HepG2 (cell line): Measurements from ENCODE around the gene CCDC175. TPM values are rescaled to one million over a fixed set of nuclear protein-coding genes. Genes with fewer than 3 reads are reported as not detected.
A peak's percentile ranks its signal among the peaks of the same experiment; 100 is the strongest.

ENCODE experiments used
- ARHGAP35 ChIP-seq: sonication (generic); formaldehyde crosslinking; IDR thresholded peaks from 2 replicates; pipeline ENCODE4 v1.9.0; 2022; ENCODE audit warnings: mild to moderate bottlenecking, inconsistent platforms, moderate library complexity, missing genetic modification reagents, borderline replicate concordance
- ELF1 ChIP-seq: sonication (generic); formaldehyde crosslinking; IDR thresholded peaks from 2 replicates; pipeline ENCODE4 v1.4.0; 2020; ENCODE audit warnings: missing genetic modification reagents
- ERF ChIP-seq: IDR thresholded peaks from 2 replicates; pipeline ENCODE4 v1.6.1; 2018; ENCODE audit warnings: missing biosample characterization, missing genetic modification reagents
- ESRRA ChIP-seq: sonication (generic); formaldehyde crosslinking; IDR thresholded peaks from 2 replicates; pipeline ENCODE4 v1.5.1; 2020; ENCODE audit warnings: mild to moderate bottlenecking, low read depth, missing genetic modification reagents
- FOSL1 ChIP-seq: sonication (generic); formaldehyde crosslinking; IDR thresholded peaks from 2 replicates; pipeline ENCODE4 v1.9.0; 2021; ENCODE audit warnings: missing genetic modification reagents, borderline replicate concordance
- GATAD1 ChIP-seq: IDR thresholded peaks from 2 replicates; pipeline ENCODE4 v1.6.1; 2016; ENCODE audit warnings: missing genetic modification reagents, missing compliant biosample characterization
- HNRNPUL1 ChIP-seq: fragments of 200-400 bp; formaldehyde crosslinking; IDR thresholded peaks from 2 replicates; pipeline ENCODE4 v1.6.1; 2017; ENCODE audit warnings: low read depth, mild to moderate bottlenecking, low read length, moderate library complexity
- ISX ChIP-seq: sonication (generic); formaldehyde crosslinking; conservative IDR thresholded peaks from 2 replicates; pipeline ENCODE4 v1.5.0; 2020; ENCODE audit warnings: missing genetic modification reagents
- KDM5A ChIP-seq: fragments of 200-600 bp; sonication (generic); IDR thresholded peaks from 2 replicates; pipeline ENCODE4 v1.7.0; 2018; ENCODE audit warnings: antibody characterized with exemption, mild to moderate bottlenecking, low read length, borderline replicate concordance
- KLF13 ChIP-seq: sonication (generic); formaldehyde crosslinking; IDR thresholded peaks from 2 replicates; pipeline ENCODE4 v1.4.0; 2020; ENCODE audit warnings: mild to moderate bottlenecking, missing genetic modification reagents
- MLLT10 ChIP-seq: sonication (generic); formaldehyde crosslinking; IDR thresholded peaks from 2 replicates; pipeline ENCODE4 v1.4.0; 2020; ENCODE audit warnings: missing genetic modification reagents
- PRPF4 ChIP-seq: fragments of 200-400 bp; formaldehyde crosslinking; IDR thresholded peaks from 2 replicates; pipeline ENCODE4 v1.6.1; 2016; ENCODE audit warnings: low read length, low read depth; ENCODE audit not compliant: poor library complexity, severe bottlenecking
- SAFB2 ChIP-seq: sonication (generic); formaldehyde crosslinking; IDR thresholded peaks from 2 replicates; pipeline ENCODE4 v1.5.1; 2020; ENCODE audit warnings: missing genetic modification reagents, low read depth, mild to moderate bottlenecking, borderline replicate concordance
- SALL1 ChIP-seq: sonication (generic); formaldehyde crosslinking; IDR thresholded peaks from 2 replicates; pipeline ENCODE4 v1.8.0; 2022; ENCODE audit warnings: mild to moderate bottlenecking, missing genetic modification reagents
- SETDB1 ChIP-seq: sonication (generic); formaldehyde crosslinking; IDR thresholded peaks from 2 replicates; pipeline ENCODE4 v1.5.1; 2020; ENCODE audit warnings: missing genetic modification reagents, mild to moderate bottlenecking, borderline replicate concordance
- WIZ ChIP-seq: sonication (generic); formaldehyde crosslinking; IDR thresholded peaks from 2 replicates; pipeline ENCODE4 v1.5.1; 2020; ENCODE audit warnings: mild to moderate bottlenecking, missing genetic modification reagents
- ZNF329 ChIP-seq: sonication (generic); formaldehyde crosslinking; IDR thresholded peaks from 2 replicates; pipeline ENCODE4 v1.9.0; 2021; ENCODE audit warnings: low read depth, mild to moderate bottlenecking, missing genetic modification reagents
- ZNF331 ChIP-seq: sonication (generic); formaldehyde crosslinking; IDR thresholded peaks from 2 replicates; pipeline ENCODE4 v1.4.0; 2020; ENCODE audit warnings: missing genetic modification reagents
- ZNF737 ChIP-seq: sonication (generic); formaldehyde crosslinking; IDR thresholded peaks from 2 replicates; pipeline ENCODE4 v1.5.0; 2020; ENCODE audit warnings: missing genetic modification reagents, mild to moderate bottlenecking, borderline replicate concordance
- ZNF746 ChIP-seq: sonication (generic); formaldehyde crosslinking; IDR thresholded peaks from 2 replicates; pipeline ENCODE4 v1.8.0; 2022; ENCODE audit warnings: mild to moderate bottlenecking, missing genetic modification reagents
- polyA plus RNA-seq, 8 experiments: library from polyadenylated mRNA; depleted of rRNA in 3 of 8; stranded (reverse) in 7 of 8; unstranded in 1 of 8; fragments of >200 nt; fragmentation: Illumina TruSeq in 4 of 8; extraction: Trizol in 4 of 8; gene quantifications; 2 replicates each; pipeline versions ENCODE4 v1.2.1 to v1.2.3, GENCODE V29; 2011 to 2016; ENCODE audit warnings: low read depth in 4 of 8, missing spikeins in 1 of 8, mixed read lengths in 1 of 8; ENCODE audit not compliant: insufficient read depth in 1 of 8
- total RNA-seq, 5 experiments: library from RNA; depleted of rRNA; stranded (reverse); fragments of >200 nt; fragmentation: Illumina TruSeq; extraction: Trizol; gene quantifications; 2 replicates each; pipeline ENCODE4 v1.2.3, GENCODE V29; 2016; ENCODE audit warnings: low read depth in 1 of 5
- TF ChIP-seq, protein P1 (sequence below): sonication (generic); formaldehyde crosslinking; IDR thresholded peaks from 2 replicates; pipeline ENCODE4 v1.5.0; 2020; ENCODE audit warnings: mild to moderate bottlenecking, missing genetic modification reagents
- TF ChIP-seq, protein P2 (sequence below), 2 experiments: sonication (generic) in 1 of 2; formaldehyde crosslinking in 1 of 2; IDR thresholded peaks; 2 replicates each; pipeline versions ENCODE4 v1.6.1 to v1.9.0; 2014 to 2022; ENCODE audit warnings: antibody characterized with exemption in 1 of 2, borderline replicate concordance in 1 of 2, inconsistent platforms in 1 of 2, low read depth in 1 of 2, missing genetic modification reagents in 1 of 2

CCDC175 gene
- total and polyA plus RNA-seq, 2 of the 13 experiments (the other 11 are each of a cell fraction or from before 2014, with no cell fraction given), result not detected

DNA sequence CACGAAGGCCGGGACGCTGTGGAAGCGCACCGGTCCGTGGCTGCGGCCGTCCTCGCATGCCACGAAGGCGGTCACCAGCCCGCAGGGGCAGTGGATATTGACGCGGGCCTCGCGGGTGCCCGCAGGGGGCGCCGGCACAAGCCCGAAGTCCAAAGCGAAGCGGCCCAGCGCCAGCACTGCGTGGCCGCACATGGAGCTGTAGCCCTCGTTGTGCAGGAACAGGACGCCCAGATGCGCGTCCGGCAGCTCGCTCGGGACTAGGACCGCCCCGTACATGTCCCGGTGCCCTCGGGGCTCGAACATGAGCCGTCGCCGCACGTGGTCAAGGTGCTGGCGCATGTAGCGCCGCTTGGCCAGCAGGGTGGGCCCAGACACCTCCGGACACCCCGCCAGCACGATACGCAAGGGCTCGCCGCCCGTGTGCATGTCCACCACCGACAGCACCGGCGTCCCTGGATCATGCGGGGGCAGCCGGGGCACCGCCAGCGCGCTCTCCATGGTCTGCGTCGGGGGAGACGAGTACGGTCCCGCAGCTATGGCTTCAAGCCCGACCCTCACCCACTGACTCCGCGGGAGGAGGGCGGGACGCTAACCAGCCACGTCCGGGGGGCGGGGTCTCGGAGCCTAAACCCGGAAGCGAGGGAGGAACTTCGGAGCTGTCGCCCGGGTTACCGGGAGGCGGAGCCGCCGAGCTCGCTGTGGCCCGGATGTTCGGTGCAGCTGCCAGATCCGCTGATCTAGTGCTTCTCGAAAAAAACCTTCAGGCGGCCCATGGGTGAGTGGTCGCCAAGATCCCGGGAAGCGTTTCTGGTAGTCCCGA lies 92.6 kb downstream of the CCDC175 start, which contains the start of the genes JKAMP and L3HYPDH (continued):
- TF ChIP-seq, protein P1, sequence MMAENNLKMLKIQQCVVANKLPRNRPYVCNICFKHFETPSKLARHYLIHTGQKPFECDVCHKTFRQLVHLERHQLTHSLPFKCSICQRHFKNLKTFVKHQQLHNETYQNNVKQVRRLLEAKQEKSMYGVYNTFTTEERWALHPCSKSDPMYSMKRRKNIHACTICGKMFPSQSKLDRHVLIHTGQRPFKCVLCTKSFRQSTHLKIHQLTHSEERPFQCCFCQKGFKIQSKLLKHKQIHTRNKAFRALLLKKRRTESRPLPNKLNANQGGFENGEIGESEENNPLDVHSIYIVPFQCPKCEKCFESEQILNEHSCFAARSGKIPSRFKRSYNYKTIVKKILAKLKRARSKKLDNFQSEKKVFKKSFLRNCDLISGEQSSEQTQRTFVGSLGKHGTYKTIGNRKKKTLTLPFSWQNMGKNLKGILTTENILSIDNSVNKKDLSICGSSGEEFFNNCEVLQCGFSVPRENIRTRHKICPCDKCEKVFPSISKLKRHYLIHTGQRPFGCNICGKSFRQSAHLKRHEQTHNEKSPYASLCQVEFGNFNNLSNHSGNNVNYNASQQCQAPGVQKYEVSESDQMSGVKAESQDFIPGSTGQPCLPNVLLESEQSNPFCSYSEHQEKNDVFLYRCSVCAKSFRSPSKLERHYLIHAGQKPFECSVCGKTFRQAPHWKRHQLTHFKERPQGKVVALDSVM, result peak; percentile 56
- TF ChIP-seq SAFB2 (CRISPR knock-in tag) (peak; percentile 57; the same call in 1 of the 2 replicates), MLLT10 (CRISPR knock-in tag) (no peak), ELF1 (CRISPR knock-in tag) (peak; percentile 99), FOSL1 (CRISPR knock-in tag) (peak; percentile 59; the same call in 1 of the 2 replicates), ZNF329 (CRISPR knock-in tag) (peak; percentile 90), SETDB1 (CRISPR knock-in tag) (peak; percentile 85; the same call in 1 of the 2 replicates), KLF13 (CRISPR knock-in tag) (peak; percentile 87; the same call in 1 of the 2 replicates), KDM5A (no peak), ZNF746 (CRISPR knock-in tag) (peak; percentile 75), ZNF737 (CRISPR knock-in tag) (peak; percentile 57; the same call in 1 of the 2 replicates), SALL1 (CRISPR knock-in tag) (peak; percentile 90), ZNF331 (CRISPR knock-in tag) (peak; percentile 29), ISX (CRISPR knock-in tag) (peak; percentile 96), WIZ (CRISPR knock-in tag) (peak; percentile 39; the same call in 1 of the 2 replicates), HNRNPUL1 (no peak), PRPF4 (no peak), ARHGAP35 (CRISPR knock-in tag) (peak; percentile 83; the same call in 1 of the 2 replicates), ERF (CRISPR knock-in tag) (peak; percentile 83), ESRRA (CRISPR knock-in tag) (peak; percentile 54), GATAD1 (CRISPR knock-in tag) (no peak; the same call in 1 of the 2 replicates)
- TF ChIP-seq, protein P2, sequence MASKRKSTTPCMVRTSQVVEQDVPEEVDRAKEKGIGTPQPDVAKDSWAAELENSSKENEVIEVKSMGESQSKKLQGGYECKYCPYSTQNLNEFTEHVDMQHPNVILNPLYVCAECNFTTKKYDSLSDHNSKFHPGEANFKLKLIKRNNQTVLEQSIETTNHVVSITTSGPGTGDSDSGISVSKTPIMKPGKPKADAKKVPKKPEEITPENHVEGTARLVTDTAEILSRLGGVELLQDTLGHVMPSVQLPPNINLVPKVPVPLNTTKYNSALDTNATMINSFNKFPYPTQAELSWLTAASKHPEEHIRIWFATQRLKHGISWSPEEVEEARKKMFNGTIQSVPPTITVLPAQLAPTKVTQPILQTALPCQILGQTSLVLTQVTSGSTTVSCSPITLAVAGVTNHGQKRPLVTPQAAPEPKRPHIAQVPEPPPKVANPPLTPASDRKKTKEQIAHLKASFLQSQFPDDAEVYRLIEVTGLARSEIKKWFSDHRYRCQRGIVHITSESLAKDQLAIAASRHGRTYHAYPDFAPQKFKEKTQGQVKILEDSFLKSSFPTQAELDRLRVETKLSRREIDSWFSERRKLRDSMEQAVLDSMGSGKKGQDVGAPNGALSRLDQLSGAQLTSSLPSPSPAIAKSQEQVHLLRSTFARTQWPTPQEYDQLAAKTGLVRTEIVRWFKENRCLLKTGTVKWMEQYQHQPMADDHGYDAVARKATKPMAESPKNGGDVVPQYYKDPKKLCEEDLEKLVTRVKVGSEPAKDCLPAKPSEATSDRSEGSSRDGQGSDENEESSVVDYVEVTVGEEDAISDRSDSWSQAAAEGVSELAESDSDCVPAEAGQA (IDR thresholded peaks at IDR 0.05; ENCODE audit: low read depth), result no peak
- TF ChIP-seq, protein P2 (CRISPR knock-in tag; IDR thresholded peaks at IDR 0.05; ENCODE audit: borderline replicate concordance), result peak; percentile 86; the same call in 1 of the 2 replicates
